Endodermal cell (in vitro differentiated cells): ENCODE measurements around the gene RSPRY1. TPM values are rescaled to one million over a fixed set of nuclear protein-coding genes. Genes with fewer than 3 reads are reported as not detected.

Experiments used
- DNase-seq: peaks from one replicate; pipeline ENCODE4 v3.0.0-alpha.2; 2017
- H3K27ac ChIP-seq: 2 replicates; pipeline ENCODE4 v1.5.1; 2013; ENCODE audit warnings: mild to moderate bottlenecking, low read depth, low read length, moderate library complexity
- H3K27me3 ChIP-seq: 2 replicates; pipeline ENCODE4 v1.6.1; 2013; ENCODE audit warnings: mild to moderate bottlenecking, low read length, moderate library complexity; ENCODE audit not compliant: insufficient read depth, control insufficient read depth, poor library complexity, severe bottlenecking
- H3K36me3 ChIP-seq: 2 replicates; pipeline ENCODE4 v1.7.0; 2013; ENCODE audit warnings: mild to moderate bottlenecking, low read length, moderate library complexity; ENCODE audit not compliant: control insufficient read depth, insufficient read depth
- H3K4me1 ChIP-seq: one replicate; pipeline ENCODE4 v1.7.0; 2013; ENCODE audit warnings: low read length; ENCODE audit not compliant: control insufficient read depth, insufficient read depth
- H3K4me3 ChIP-seq: 2 replicates; pipeline ENCODE4 v1.5.1; 2013; ENCODE audit warnings: mild to moderate bottlenecking, low read length, moderate library complexity
- H3K9ac ChIP-seq: 2 replicates; pipeline ENCODE4 v1.6.1; 2013; ENCODE audit warnings: mild to moderate bottlenecking, low read length, moderate library complexity; ENCODE audit not compliant: poor library complexity, severe bottlenecking; ENCODE audit errors: extremely low read depth
- H3K9me3 ChIP-seq: 2 replicates; pipeline ENCODE4 v1.6.1; 2013; ENCODE audit warnings: mild to moderate bottlenecking, low read length, moderate library complexity; ENCODE audit not compliant: control insufficient read depth
- H3K27ac Mint-ChIP-seq: 2 replicates; pipeline ENCODE4 v1.8.0; 2020; ENCODE audit warnings: mixed read lengths
- H3K27me3 Mint-ChIP-seq: 2 replicates; pipeline ENCODE4 v1.8.0; 2021; ENCODE audit warnings: mild to moderate bottlenecking, mixed read lengths; ENCODE audit not compliant: insufficient read depth
- H3K36me3 Mint-ChIP-seq: 2 replicates; pipeline ENCODE4 v1.8.0; 2020; ENCODE audit warnings: low read depth, mixed read lengths
- H3K4me1 Mint-ChIP-seq: 2 replicates; pipeline ENCODE4 v1.8.0; 2020; ENCODE audit warnings: mixed read lengths
- H3K4me3 Mint-ChIP-seq: 2 replicates; pipeline ENCODE4 v1.8.0; 2020; ENCODE audit warnings: mild to moderate bottlenecking, moderate library complexity, mixed read lengths
- H3K9me3 Mint-ChIP-seq: 2 replicates; pipeline ENCODE4 v1.8.0; 2020; ENCODE audit warnings: mild to moderate bottlenecking, mixed read lengths
- WGBS, 2 experiments: methylation state at CpG; one replicate each; pipeline versions ENCODE4 v1.1.5 to v1.1.7; 2013; ENCODE audit warnings: missing lambda C conversion rate in 2 of 2, mixed read lengths in 1 of 2; ENCODE audit not compliant: insufficient coverage in 1 of 2, insufficient read length in 1 of 2; 5-methylcytosine and 5-hydroxymethylcytosine counted together
- total RNA-seq, 2 donors: library from RNA; stranded (reverse); fragmentation: NEBNext Ultra II Directional in 1 of 2; extraction: Animal tissue kit (Norgen Biotek cat#: 25700) in 1 of 2; gene quantifications; 2 replicates in 1 of 2; 3 replicates in 1 of 2; pipeline ENCODE4 v1.2.1, GENCODE V29; 2021
- TF ChIP-seq, protein P1 (sequence below): fragments of 200-600 bp; sonication (generic); conservative IDR thresholded peaks from 2 replicates; pipeline ENCODE4 v1.5.0; 2021; ENCODE audit warnings: antibody characterized with exemption, mild to moderate bottlenecking

RSPRY1 gene
- total RNA-seq, 2 donors from 2014 or later, result 40.3 to 46.5 TPM

- no peaks in the 10 kb centered on the region for H3K9me3 Mint-ChIP-seq
- Histone ChIP-seq H3K9me3 (no peaks in the 10 kb centered on the region), H3K4me3 (no peak overlapping the region), H3K4me1 (peaks cover 13% of the 10 kb centered on the region), H3K27me3 (no peaks in the 10 kb centered on the region), H3K9ac (no peak overlapping the region), H3K27ac (no peak overlapping the region), H3K36me3 (no peaks in the 10 kb centered on the region)
- DNase-seq, result no peak
- peaks cover 21% of the 10 kb centered on the region for H3K4me1 Mint-ChIP-seq
- WGBS, 2 experiments, result 79 to 83% methylated on average over 7 to 14 of the region's 14 CpGs
- H3K27me3 Mint-ChIP-seq, result no peaks in the 10 kb centered on the region
- H3K36me3 Mint-ChIP-seq, result no peaks in the 10 kb centered on the region
- H3K27ac Mint-ChIP-seq, result no peak overlapping the region
- no peak overlapping the region for H3K4me3 Mint-ChIP-seq
- TF ChIP-seq, protein P1, sequence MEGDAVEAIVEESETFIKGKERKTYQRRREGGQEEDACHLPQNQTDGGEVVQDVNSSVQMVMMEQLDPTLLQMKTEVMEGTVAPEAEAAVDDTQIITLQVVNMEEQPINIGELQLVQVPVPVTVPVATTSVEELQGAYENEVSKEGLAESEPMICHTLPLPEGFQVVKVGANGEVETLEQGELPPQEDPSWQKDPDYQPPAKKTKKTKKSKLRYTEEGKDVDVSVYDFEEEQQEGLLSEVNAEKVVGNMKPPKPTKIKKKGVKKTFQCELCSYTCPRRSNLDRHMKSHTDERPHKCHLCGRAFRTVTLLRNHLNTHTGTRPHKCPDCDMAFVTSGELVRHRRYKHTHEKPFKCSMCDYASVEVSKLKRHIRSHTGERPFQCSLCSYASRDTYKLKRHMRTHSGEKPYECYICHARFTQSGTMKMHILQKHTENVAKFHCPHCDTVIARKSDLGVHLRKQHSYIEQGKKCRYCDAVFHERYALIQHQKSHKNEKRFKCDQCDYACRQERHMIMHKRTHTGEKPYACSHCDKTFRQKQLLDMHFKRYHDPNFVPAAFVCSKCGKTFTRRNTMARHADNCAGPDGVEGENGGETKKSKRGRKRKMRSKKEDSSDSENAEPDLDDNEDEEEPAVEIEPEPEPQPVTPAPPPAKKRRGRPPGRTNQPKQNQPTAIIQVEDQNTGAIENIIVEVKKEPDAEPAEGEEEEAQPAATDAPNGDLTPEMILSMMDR, result no peak
These were observed 40.8 kb upstream of the RSPRY1 start for GRCh38 chr16:57145046-57146021.

GRCh38 chr16:57146040-57146647, 40.0 kb upstream of the RSPRY1 start:
- no peak overlapping the region for H3K4me3 ChIP-seq
- TF ChIP-seq, protein P1, result no peak
- H3K9me3 ChIP-seq, result no peaks in the 10 kb centered on the region
- Mint-ChIP-seq H3K9me3 (no peaks in the 10 kb centered on the region), H3K4me3 (no peak overlapping the region), H3K27me3 (no peaks in the 10 kb centered on the region), H3K27ac (no peak overlapping the region), H3K4me1 (peaks cover 27% of the 10 kb centered on the region), H3K36me3 (no peaks in the 10 kb centered on the region)
- no peak for DNase-seq
- H3K9ac ChIP-seq, result no peak overlapping the region
- peaks cover 13% of the 10 kb centered on the region for H3K4me1 ChIP-seq
- H3K27me3 ChIP-seq, result no peaks in the 10 kb centered on the region
- H3K27ac ChIP-seq, result no peak overlapping the region
- WGBS, 2 experiments, result 95% methylated on average over 13 to 24 of the region's 24 CpGs
- peaks cover 2% of the 10 kb centered on the region for H3K36me3 ChIP-seq

DNA sequence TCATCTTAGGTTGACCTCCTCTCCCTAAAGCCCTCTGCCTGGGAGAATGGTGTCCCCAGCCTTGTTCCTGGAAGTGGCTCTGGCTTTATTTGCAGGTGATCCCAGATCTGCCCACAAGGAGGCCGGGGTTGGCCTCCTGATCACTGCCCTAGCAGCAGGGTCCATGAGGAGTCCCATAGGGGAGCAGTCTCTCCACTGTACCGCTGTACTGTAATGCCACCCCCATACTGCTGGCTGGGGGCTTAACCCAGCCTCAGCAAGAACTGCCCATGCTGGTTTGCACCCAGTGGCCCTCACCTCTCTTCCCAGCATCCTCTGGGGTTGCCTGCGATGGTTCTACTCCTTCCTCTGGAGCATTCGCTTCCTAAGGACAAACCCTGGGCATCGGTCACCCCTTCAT, 39.4 kb upstream of the RSPRY1 start:
- H3K4me1 ChIP-seq, result peaks cover 13% of the 10 kb centered on the region

More for the DNA sequence above, 39.4 kb upstream of the RSPRY1 start:
- Histone ChIP-seq H3K4me3 (no peak overlapping the region), H3K9me3 (no peaks in the 10 kb centered on the region), H3K36me3 (peaks cover 4% of the 10 kb centered on the region), H3K27ac (no peak overlapping the region), H3K9ac (no peak overlapping the region), H3K27me3 (no peaks in the 10 kb centered on the region)
- Mint-ChIP-seq H3K27me3 (no peaks in the 10 kb centered on the region), H3K4me3 (no peak overlapping the region), H3K36me3 (no peaks in the 10 kb centered on the region), H3K9me3 (no peaks in the 10 kb centered on the region), H3K27ac (no peak overlapping the region), H3K4me1 (peaks cover 33% of the 10 kb centered on the region)
- WGBS, 2 experiments, result 90 to 98% methylated on average over 5 of the region's 5 CpGs
- peak; percentile 87 for DNase-seq
- TF ChIP-seq, protein P1, result peak; percentile 74
